Right lobe of liver (tissue), 4 donors: Measurements from ENCODE around the gene NUB1.

Experiments
- CTCF ChIP-seq, 4 donors: fragments of 200-600 bp in 3 of 4; fragments of 450-650 bp in 1 of 4; IDR thresholded peaks; one replicate each; pipeline versions ENCODE4 v1.5.1 to v1.8.0; 2016 to 2022; ENCODE audit warnings: antibody characterized with exemption in 4 of 4, mild to moderate bottlenecking in 2 of 4
- POLR2A ChIP-seq: fragments of 450-650 bp; IDR thresholded peaks from one replicate; pipeline ENCODE4 v1.6.1; 2017; ENCODE audit warnings: antibody characterized with exemption, mild to moderate bottlenecking
- donor health status: DM: no; HTN: no; CAD: no.
- donor health status: DM: no; HTN: no; CAD: no.
- donor health status: DM: no; HTN: yes; CAD: no.

- TF ChIP-seq CTCF (IDR thresholded peaks at IDR 0.05): no peak
- no peak for TF ChIP-seq POLR2A
Measured at GRCh38 chr7:151351967-151352366, 10.4 kb downstream of the NUB1 start.
